Pancreas (tissue), 10 donors: ENCODE data around the gene ITPR2. TPM values are rescaled to one million over a fixed set of nuclear protein-coding genes. Genes with fewer than 3 reads are reported as not detected.

Experiments used
- ATAC-seq, 4 donors: fragments of 200-7000 bp; cut with Tn5 transposase; one replicate each; pipeline versions ENCODE4 v1.8.0 to v1.9.1; 2020; ENCODE audit warnings: mild to moderate bottlenecking in 4 of 4, moderate library complexity in 4 of 4
- DNase-seq, 6 donors: peaks; one replicate each; pipeline ENCODE4 v3.0.0-alpha.2; 2020
- FAIRE-seq: peaks from 2 replicates; lab custom pipeline; 2012; peaks lifted over from hg19 to GRCh38; lab: Jason Lieb, UNC
- H3K27ac ChIP-seq, 4 donors: fragments of 200-600 bp; sonication (generic); 1 replicate in 3 of 4; 2 replicates in 1 of 4; pipeline versions ENCODE4 v1.5.0 to v1.8.0; 2020
- H3K27me3 ChIP-seq, 4 donors: fragments of 200-600 bp; one replicate each; pipeline ENCODE4 v1.8.0; 2021
- H3K36me3 ChIP-seq, 3 donors: fragments of 200-600 bp; sonication (generic) in 1 of 3; one replicate each; pipeline versions ENCODE4 v1.5.0 to v1.8.0; 2020 to 2021
- H3K4me1 ChIP-seq, 3 donors: fragments of 200-600 bp; one replicate each; pipeline ENCODE4 v1.8.0; 2021
- H3K4me3 ChIP-seq, 4 donors: fragments of 200-600 bp; sonication (generic) in 2 of 4; one replicate each; pipeline versions ENCODE4 v1.5.0 to v1.8.0; 2020 to 2021
- H3K9me3 ChIP-seq, 4 donors: fragments of 200-600 bp; one replicate each; pipeline ENCODE4 v1.8.0; 2021
- CTCF ChIP-seq, 4 donors: fragments of 200-600 bp; sonication (generic) in 3 of 4; IDR thresholded peaks; one replicate each; pipeline versions ENCODE4 v1.5.0 to v1.8.0; 2021; ENCODE audit warnings: antibody characterized with exemption in 4 of 4
- WGBS, 2 donors: extraction: QIAGEN DNeasy Blood & Tissue Kit; methylation state at CpG; one replicate each; pipeline ENCODE4 v1.1.7; 2013; 5-methylcytosine and 5-hydroxymethylcytosine counted together
- intact Hi-C, 3 donors: fragments of 100-400 bp; cut with DNase I; formaldehyde crosslinking; loops; one replicate each; pipeline versions ENCODE4 v1.11.1 to v1.14.2; 2022
- polyA plus RNA-seq, 2 donors: library from polyadenylated mRNA; stranded (reverse); fragments of 200-250 nt; gene quantifications; one replicate each; pipeline ENCODE4 v1.2.3, GENCODE V29; 2013
- total RNA-seq, 6 donors: library from RNA; stranded (reverse); fragmentation: NEBNext Ultra II Directional in 4 of 6; extraction: Animal tissue kit (Norgen Biotek cat#: 25700) in 4 of 6; gene quantifications; one replicate each; pipeline versions ENCODE4 v1.2.1 to v1.2.4, GENCODE V29; 2021 to 2023
- donor health status: healthy with polysubstance abuse.
- donor health status: DM: no; HTN: no; CAD: no; lungs with moderate emphysema.
- donor health status: DM: no; HTN: no; CAD: no.
- donor health status: control.
- donor health status: control.
- donor health status: Bipolar disorder and iron deficiency.
- donor health status: DM: yes; HTN: yes; CAD: no.
- donor health status: DM: no; HTN: no; CAD: no.
- donor health status: DM: no; HTN: no; CAD: no.
- donor health status: DM: yes; HTN: yes; CAD: no.

ITPR2 gene
- total and polyA plus RNA-seq, 8 donors, result 3.3 to 51.8 (median 25.5) TPM

GRCh38 chr12:26595806-26596205 is 237.2 kb downstream of the ITPR2 start:
- no peak overlapping the region for H3K27ac ChIP-seq
- H3K9me3 ChIP-seq, result no peaks in the 10 kb centered on the region
- peaks cover 0 to 4% (median 0%) of the 10 kb centered on the region in 3 donors for H3K36me3 ChIP-seq
- DNase-seq (no peak), FAIRE-seq (no peak), ATAC-seq (no peak)
- no peaks in the 10 kb centered on the region for H3K4me1 ChIP-seq
- WGBS, 2 donors, result 88 to 96% methylated on average over 1 of the region's 1 CpG
- H3K27me3 ChIP-seq, result no peaks in the 10 kb centered on the region
- intact Hi-C loops, result no loop called here
- no peak for TF ChIP-seq CTCF (IDR thresholded peaks at IDR 0.05)
- H3K4me3 ChIP-seq, result no peak overlapping the region

GRCh38 chr12:26580619-26581018 is 252.4 kb downstream of the ITPR2 start:
- peaks cover 0 to 9% (median 0%) of the 10 kb centered on the region in 3 donors for H3K36me3 ChIP-seq
- intact Hi-C loops, result no loop called here
- no peak for TF ChIP-seq CTCF (IDR thresholded peaks at IDR 0.05)
- H3K4me1 ChIP-seq, result no peaks in the 10 kb centered on the region
- FAIRE-seq (no peak), ATAC-seq (no peak), DNase-seq (no peak)
- H3K27me3 ChIP-seq, result no peaks in the 10 kb centered on the region
- no peaks in the 10 kb centered on the region for H3K9me3 ChIP-seq
- no peak overlapping the region for H3K4me3 ChIP-seq
- no peak overlapping the region for H3K27ac ChIP-seq
- WGBS, 2 donors, result 95 to 98% methylated on average over 2 of the region's 2 CpGs

GRCh38 chr12:26576266-26576665 is 256.7 kb downstream of the ITPR2 start:
- DNase-seq, result no peak
- FAIRE-seq, result no peak
- TF ChIP-seq CTCF (IDR thresholded peaks at IDR 0.05), result no peak
- intact Hi-C loops, result no loop called here
- ATAC-seq, result no peak
- no peak overlapping the region for H3K4me3 ChIP-seq
- no peaks in the 10 kb centered on the region for H3K27me3 ChIP-seq
- H3K36me3 ChIP-seq, result peaks cover 0 to 9% (median 0%) of the 10 kb centered on the region in 3 donors
- H3K27ac ChIP-seq, result no peak overlapping the region
- WGBS, 2 donors, result 93 to 96% methylated on average over 6 of the region's 6 CpGs
- H3K9me3 ChIP-seq, result no peaks in the 10 kb centered on the region
- H3K4me1 ChIP-seq, result no peaks in the 10 kb centered on the region

- H3K4me3 ChIP-seq, result no peak overlapping the region
- peaks cover 0 to 6% (median 3%) of the 10 kb centered on the region in 3 donors for H3K36me3 ChIP-seq
- ATAC-seq (no peak), DNase-seq (no peak), FAIRE-seq (no peak)
- intact Hi-C loops, result no loop called here
- H3K4me1 ChIP-seq, result no peaks in the 10 kb centered on the region
- 96 to 100% methylated on average over 1 of the region's 1 CpG for WGBS, 2 donors
- no peaks in the 10 kb centered on the region for H3K27me3 ChIP-seq
- H3K9me3 ChIP-seq, result no peaks in the 10 kb centered on the region
- no peak overlapping the region for H3K27ac ChIP-seq
- TF ChIP-seq CTCF (IDR thresholded peaks at IDR 0.05), result no peak
These were observed 259.6 kb downstream of the ITPR2 start for GRCh38 chr12:26573225-26573909.

- intact Hi-C loops, result no loop called here
- ATAC-seq (no peak), FAIRE-seq (no peak), DNase-seq (no peak)
- Histone ChIP-seq H3K27ac (no peak overlapping the region), H3K4me3 (no peak overlapping the region), H3K36me3 (peaks cover 0 to 6% (median 0%) of the 10 kb centered on the region in 3 donors), H3K4me1 (no peaks in the 10 kb centered on the region), H3K9me3 (no peaks in the 10 kb centered on the region), H3K27me3 (no peaks in the 10 kb centered on the region)
- 0 to 67% methylated on average over 1 of the region's 1 CpG for WGBS, 2 donors
- no peak for TF ChIP-seq CTCF (IDR thresholded peaks at IDR 0.05)
These were observed 260.9 kb downstream of the ITPR2 start for GRCh38 chr12:26572137-26572536.
